IMR-90 (cell line): ENCODE data around the gene CAMP. TPM values are rescaled to one million over a fixed set of nuclear protein-coding genes. Genes with fewer than 3 reads are reported as not detected.

Experiments
- ATAC-seq: fragments of 200-7000 bp; cut with Tn5 transposase; 2 replicates; pipeline ENCODE4 v1.9.1; 2020; ENCODE audit warnings: low read depth, mild to moderate bottlenecking, moderate library complexity
- BruUV-seq: library from RNA; stranded (reverse); fragments of 400-500 nt; replicated peaks from 2 replicates; lab custom pipeline; 2021; lab: Mats Ljungman, UMichigan
- CTCF ChIA-PET: fragments of 300-600 bp; formaldehyde crosslinking; extraction: SDS; loops from one replicate; lab custom pipeline; 2021; ENCODE audit warnings: antibody characterized with exemption; lab: Yijun Ruan, JAX
- POLR2A ChIA-PET: fragments of 300-600 bp; sonication (Branson Sonifier 250); formaldehyde crosslinking; loops from one replicate; lab custom pipeline; 2022; ENCODE audit warnings: antibody characterized with exemption; ENCODE audit not compliant: unreplicated experiment; lab: Charles Lee
- DNase-seq: peaks from one replicate; pipeline ENCODE4 v3.0.0; 2013
- H2AFZ ChIP-seq: replicated peaks from 2 replicates; pipeline ENCODE3; 2013; ENCODE audit warnings: low read length, mild to moderate bottlenecking; ENCODE audit not compliant: poor library complexity
- H2AK5ac ChIP-seq: 2 replicates; pipeline ENCODE4 v1.6.1; 2013; ENCODE audit warnings: low read depth, low read length, inconsistent platforms
- H2AK9ac ChIP-seq: replicated peaks from 2 replicates; pipeline ENCODE3; 2013; ENCODE audit warnings: mild to moderate bottlenecking, low read depth, low read length, moderate library complexity; ENCODE audit not compliant: poor library complexity
- H2BK120ac ChIP-seq: 2 replicates; pipeline ENCODE4 v1.6.1; 2013; ENCODE audit warnings: low read depth, low read length, inconsistent platforms
- H2BK15ac ChIP-seq: 3 replicates; pipeline ENCODE4 v1.6.1; 2013; ENCODE audit warnings: low read depth, low read length, inconsistent platforms
- H2BK20ac ChIP-seq: 2 replicates; pipeline ENCODE4 v1.6.1; 2013; ENCODE audit warnings: low read depth, mild to moderate bottlenecking, inconsistent platforms, low read length, moderate library complexity
- H2BK5ac ChIP-seq: 2 replicates; pipeline ENCODE4 v1.6.1; 2013; ENCODE audit warnings: mild to moderate bottlenecking, low read depth, low read length, inconsistent platforms; ENCODE audit not compliant: poor library complexity, severe bottlenecking
- H3K14ac ChIP-seq: replicated peaks from 2 replicates; pipeline ENCODE4 v1.6.1; 2013; ENCODE audit warnings: low read depth, low read length, inconsistent platforms
- H3K18ac ChIP-seq: 2 replicates; pipeline ENCODE4 v1.6.1; 2013; ENCODE audit warnings: low read depth, low read length, control low read depth
- H3K23ac ChIP-seq: 2 replicates; pipeline ENCODE4 v1.6.1; 2013; ENCODE audit warnings: low read depth, low read length, inconsistent platforms
- H3K27ac ChIP-seq: 2 replicates; pipeline ENCODE4 v1.5.1; 2013; ENCODE audit warnings: mild to moderate bottlenecking, control low read depth, low read length; ENCODE audit not compliant: insufficient read depth
- H3K27me3 ChIP-seq: 2 replicates; pipeline ENCODE4 v1.6.1; 2013; ENCODE audit warnings: low read length; ENCODE audit not compliant: control insufficient read depth, insufficient read depth
- H3K36me3 ChIP-seq: 2 replicates; pipeline ENCODE4 v1.6.1; 2013; ENCODE audit warnings: low read length, mixed read lengths; ENCODE audit not compliant: control insufficient read depth, insufficient read depth
- H3K4ac ChIP-seq: 2 replicates; pipeline ENCODE4 v1.6.1; 2013; ENCODE audit warnings: low read depth, low read length, inconsistent platforms
- H3K4me1 ChIP-seq: 2 replicates; pipeline ENCODE4 v1.6.1; 2013; ENCODE audit warnings: low read length, mixed read lengths; ENCODE audit not compliant: control insufficient read depth, insufficient read depth
- H3K4me2 ChIP-seq: 2 replicates; pipeline ENCODE4 v1.6.1; 2013; ENCODE audit warnings: low read depth, mild to moderate bottlenecking, control low read depth, low read length, moderate library complexity
- H3K4me3 ChIP-seq: 2 replicates; pipeline ENCODE4 v1.5.1; 2013; ENCODE audit warnings: low read depth, mild to moderate bottlenecking, control low read depth, low read length, moderate library complexity; ENCODE audit not compliant: insufficient read depth
- H3K56ac ChIP-seq: 2 replicates; pipeline ENCODE4 v1.6.1; 2013; ENCODE audit warnings: low read length, inconsistent platforms; ENCODE audit not compliant: insufficient read depth; ENCODE audit errors: extremely low read depth
- H3K79me1 ChIP-seq, 2 experiments: 2 replicates each; pipeline ENCODE4 v1.6.1; 2013; ENCODE audit warnings: low read length in 2 of 2, inconsistent platforms in 1 of 2, low read depth in 1 of 2
- H3K9ac ChIP-seq: 2 replicates; pipeline ENCODE4 v1.6.1; 2013; ENCODE audit warnings: low read depth, low read length, control low read depth
- H3K9me1 ChIP-seq: 2 replicates; pipeline ENCODE4 v1.6.1; 2013; ENCODE audit warnings: low read length, inconsistent platforms; ENCODE audit not compliant: insufficient read depth
- H3K9me3 ChIP-seq: 2 replicates; pipeline ENCODE4 v1.6.1; 2013; ENCODE audit warnings: low read length; ENCODE audit not compliant: control insufficient read depth, insufficient read depth
- H4K20me1 ChIP-seq: 2 replicates; pipeline ENCODE4 v1.6.1; 2013; ENCODE audit warnings: low read length, inconsistent platforms; ENCODE audit not compliant: insufficient read depth
- H4K5ac ChIP-seq: 2 replicates; pipeline ENCODE4 v1.6.1; 2013; ENCODE audit warnings: mild to moderate bottlenecking, low read depth, low read length, control low read depth
- H4K8ac ChIP-seq, 2 experiments: 2 replicates each; pipeline ENCODE4 v1.6.1; 2013; ENCODE audit warnings: low read depth in 2 of 2, low read length in 2 of 2, control low read depth in 1 of 2, inconsistent platforms in 1 of 2
- H4K91ac ChIP-seq: 2 replicates; pipeline ENCODE4 v1.6.1; 2013; ENCODE audit warnings: low read depth, low read length, inconsistent platforms; ENCODE audit not compliant: insufficient read depth
- CEBPB ChIP-seq: IDR thresholded peaks from 2 replicates; pipeline ENCODE4 v1.6.1; 2012; ENCODE audit warnings: low read depth, low read length, improper control_type of control experiment
- MAFK ChIP-seq: IDR thresholded peaks from 2 replicates; pipeline ENCODE4 v1.6.1; 2012; ENCODE audit warnings: low read depth, low read length, improper control_type of control experiment
- NFE2L2 ChIP-seq: fragments of 150-350 bp; IDR thresholded peaks from 2 replicates; pipeline ENCODE4 v1.6.1; 2016; ENCODE audit warnings: low read depth, mild to moderate bottlenecking, low read length
- WGBS, 2 experiments: methylation state at CpG; one replicate each; pipeline versions ENCODE4 v1.1.5 to v1.1.7; 2013; ENCODE audit warnings: missing lambda C conversion rate in 2 of 2; ENCODE audit not compliant: insufficient read length in 1 of 2; ENCODE audit errors: extremely low coverage in 2 of 2; 5-methylcytosine and 5-hydroxymethylcytosine counted together
- dilution Hi-C: fragments of 300-500 bp; cut with HindIII; formaldehyde crosslinking; loops from one replicate; pipeline ENCODE4 v1.14.3; 2018; ENCODE audit warnings: low sequenced_read_pairs; ENCODE audit not compliant: unreplicated experiment
- in situ Hi-C: fragments of 300-500 bp; cut with MboI; formaldehyde crosslinking; loops from 3 replicates; pipeline ENCODE4 v1.14.3; 2019; ENCODE audit warnings: low sequenced_read_pairs, inconsistent platforms, mixed read lengths
- intact Hi-C: fragments of 100-400 bp; cut with micrococcal nuclease; formaldehyde crosslinking; loops from 2 replicates; pipeline ENCODE4 v1.10.0; 2022
- polyA plus RNA-seq, 3 experiments: library from polyadenylated mRNA; depleted of rRNA; stranded (reverse); fragments of >200 nt; gene quantifications; 2 replicates each; pipeline ENCODE4 v1.2.3, GENCODE V29; 2012; ENCODE audit warnings: low replicate concordance in 1 of 3
- total RNA-seq: library from RNA; depleted of rRNA; stranded (reverse); fragments of >200 nt; gene quantifications from 2 replicates; pipeline ENCODE4 v1.2.3, GENCODE V29; 2012

CAMP gene
- total and polyA plus RNA-seq, 2 of the 4 experiments (the other 2 are of a cell fraction), result not detected

GRCh38 chr3:48189321-48189720 lies 34.0 kb upstream of the CAMP start:
- Histone ChIP-seq H2AK5ac (no peak overlapping the region), H4K20me1 (no peaks in the 10 kb centered on the region), H3K9me1 (peaks cover 3% of the 10 kb centered on the region; the same call in 1 of the 2 replicates), H3K36me3 (peaks cover 2% of the 10 kb centered on the region), H4K8ac (peak overlapping the region; percentile 94 to 95; a peak in 3 of 4 replicates), H2AFZ (peak overlapping the region; percentile 37), H3K9ac (no peak overlapping the region), H2BK20ac (no peak overlapping the region), H3K27ac (no peak overlapping the region), H3K4me1 (peaks cover 2% of the 10 kb centered on the region; the same call in 1 of the 2 replicates), H3K79me1 (peaks cover 9 to 23% of the 10 kb centered on the region in 2 experiments; a peak in 3 of 4 replicates), H3K23ac (no peak overlapping the region), H3K4me2 (no peak overlapping the region), H3K4ac (no peak overlapping the region), H3K14ac (no peak overlapping the region), H2BK15ac (no peak overlapping the region), H2AK9ac (peak overlapping the region; percentile 82), H2BK120ac (no peak overlapping the region), H3K18ac (no peak overlapping the region), H2BK5ac (no peak overlapping the region), H4K5ac (no peak overlapping the region), H4K91ac (no peak overlapping the region), H3K27me3 (no peaks in the 10 kb centered on the region), H3K9me3 (no peaks in the 10 kb centered on the region), H3K56ac (no peak overlapping the region), H3K4me3 (no peak overlapping the region)
- dilution Hi-C loops (no loop called here), intact Hi-C loops (no loop called here), in situ Hi-C loops (no loop called here)
- ChIA-PET CTCF (interaction anchor here (1.8 kb wide), 1 partner anchor 247 kb away, joined by 6 read pairs; no protein-coding TSS in a partner anchor), POLR2A (no interaction called here)
- BruUV-seq, result no TSS peak
- 100% methylated on average over 1 of the region's 6 CpGs; no CpG with 5 or more reads in 1 of the 2 experiments for WGBS, 2 experiments
- TF ChIP-seq NFE2L2, result no peak
- TF ChIP-seq MAFK, result no peak
- TF ChIP-seq CEBPB, result no peak
- DNase-seq (no peak), ATAC-seq (no peak)
